ENCODE data around the gene TLL2.

TLL2 gene

DNA sequence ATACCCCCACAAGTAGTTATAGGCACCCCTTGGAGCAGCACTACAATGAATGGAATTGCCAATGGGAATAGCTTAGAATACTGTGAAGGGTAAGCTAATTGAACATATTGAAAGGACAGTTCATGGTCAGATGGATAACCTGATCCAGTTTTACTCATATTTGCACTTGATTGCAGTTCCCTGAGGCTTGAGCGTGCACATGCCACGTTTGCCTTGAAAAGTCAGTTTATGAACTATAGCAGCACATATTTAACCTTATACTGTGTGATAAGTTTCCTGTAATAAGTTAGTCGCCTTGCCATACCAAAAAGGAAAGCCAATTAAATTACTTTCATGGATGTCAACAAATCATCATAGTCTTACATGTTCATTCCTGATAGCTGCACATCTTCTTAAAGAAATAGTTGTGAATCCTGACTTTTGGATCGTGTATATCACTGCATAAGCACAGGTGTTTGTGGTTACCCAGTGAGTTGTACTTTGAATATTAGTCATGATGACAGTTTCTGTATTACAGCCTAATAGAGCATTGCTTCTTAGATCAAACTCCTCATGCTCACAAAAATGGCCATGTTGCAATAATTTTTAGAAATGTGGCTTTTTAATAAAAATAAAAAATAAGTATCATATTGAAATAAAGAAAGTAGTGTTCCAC, 187.9 kb downstream of the TLL2 start:
- H3K27me3 ChIP-seq (ENCODE audit: control insufficient read depth, insufficient read depth, low read length): peaks cover 18% of the 10 kb centered on the region
- no peak overlapping the region for H3K4me3 ChIP-seq (ENCODE audit: low read length)
- no peak overlapping the region for H3K9ac ChIP-seq (ENCODE audit: low read depth, low read length)
- H3K4me2 ChIP-seq (ENCODE audit: low read length): no peak overlapping the region
- no peaks in the 10 kb centered on the region for H3K4me1 ChIP-seq (ENCODE audit: control insufficient read depth, insufficient read depth, low read length)
- H3K36me3 ChIP-seq (ENCODE audit: insufficient read depth, low read length): no peaks in the 10 kb centered on the region
- no peaks in the 10 kb centered on the region for H3K9me3 ChIP-seq (replicated peaks; ENCODE audit: low read length)

DNA sequence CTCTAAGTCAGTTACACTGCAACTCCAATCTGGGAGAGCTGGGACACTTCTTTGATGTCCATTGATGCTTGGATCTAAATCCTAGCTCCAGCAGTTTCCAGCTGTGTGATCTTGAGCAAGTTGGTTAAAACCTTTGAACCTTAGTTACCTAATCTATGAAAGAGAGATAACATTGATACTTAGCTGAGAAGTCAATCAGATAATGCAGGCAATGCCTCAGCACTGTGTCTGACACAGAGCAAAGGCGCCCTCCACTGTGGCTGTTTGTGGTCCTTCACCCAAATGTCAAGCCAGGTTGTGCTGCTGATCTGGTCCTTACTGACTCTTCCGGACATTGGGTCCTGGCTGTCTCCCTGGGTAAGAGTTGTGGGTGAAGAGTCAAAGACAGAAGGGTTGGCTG, 189.3 kb downstream of the TLL2 start:
- H3K4me3 ChIP-seq (ENCODE audit: low read length): no peak overlapping the region
- no peaks in the 10 kb centered on the region for H3K4me1 ChIP-seq (ENCODE audit: control insufficient read depth, insufficient read depth, low read length)
- no peak overlapping the region for H3K9ac ChIP-seq (ENCODE audit: low read depth, low read length)
- no peaks in the 10 kb centered on the region for H3K36me3 ChIP-seq (ENCODE audit: insufficient read depth, low read length)
- H3K4me2 ChIP-seq (ENCODE audit: low read length): no peak overlapping the region
- H3K9me3 ChIP-seq (replicated peaks; ENCODE audit: low read length): no peaks in the 10 kb centered on the region
- peaks cover 18% of the 10 kb centered on the region for H3K27me3 ChIP-seq (ENCODE audit: control insufficient read depth, insufficient read depth, low read length)

DNA sequence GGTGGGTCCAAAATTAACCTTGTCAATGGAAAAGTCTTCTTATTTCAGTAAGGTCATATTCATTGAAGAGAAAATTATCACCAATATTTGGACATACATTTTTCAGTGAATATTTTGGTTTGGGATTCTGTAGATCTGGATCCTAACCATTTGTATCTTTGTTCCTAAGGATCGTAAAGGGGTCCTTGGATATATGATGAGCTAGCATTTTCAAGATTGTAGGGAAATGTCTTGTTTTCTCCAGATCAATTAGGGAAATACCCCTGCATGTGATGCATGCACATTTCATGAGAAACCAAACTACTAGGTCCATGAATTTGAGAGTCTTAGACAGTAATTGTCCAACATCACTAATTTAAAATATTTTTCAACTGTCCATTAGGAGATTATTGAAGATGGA, 191.5 kb downstream of the TLL2 start:
- Histone ChIP-seq H3K9me3 (replicated peaks; ENCODE audit: low read length) (no peaks in the 10 kb centered on the region), H3K27me3 (ENCODE audit: control insufficient read depth, insufficient read depth, low read length) (peaks cover 16% of the 10 kb centered on the region), H3K4me2 (ENCODE audit: low read length) (no peak overlapping the region), H3K9ac (ENCODE audit: low read depth, low read length) (no peak overlapping the region), H3K4me3 (ENCODE audit: low read length) (no peak overlapping the region), H3K36me3 (ENCODE audit: insufficient read depth, low read length) (no peaks in the 10 kb centered on the region), H3K4me1 (ENCODE audit: control insufficient read depth, insufficient read depth, low read length) (no peaks in the 10 kb centered on the region)

DNA sequence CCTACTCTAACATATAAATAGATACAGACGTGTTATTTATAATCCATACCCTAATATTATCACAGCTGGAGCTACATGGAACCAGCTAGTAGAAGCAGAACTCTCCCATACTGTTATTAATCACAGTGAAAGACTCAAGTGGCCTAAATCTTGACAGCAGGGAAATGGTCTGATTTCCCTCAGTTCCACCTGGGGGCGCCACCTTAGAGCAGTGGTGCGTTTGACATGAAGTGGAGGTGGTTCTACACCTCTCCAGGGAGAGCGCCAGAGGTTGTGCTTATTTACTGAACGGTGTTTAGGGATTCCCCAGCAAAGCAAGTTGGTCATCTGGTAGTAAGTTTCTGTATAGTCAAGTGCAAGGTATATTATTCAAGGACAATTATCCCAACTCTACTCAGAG, 191.9 kb downstream of the TLL2 start:
- Histone ChIP-seq H3K9ac (ENCODE audit: low read depth, low read length) (no peak overlapping the region), H3K4me3 (ENCODE audit: low read length) (no peak overlapping the region), H3K4me2 (ENCODE audit: low read length) (no peak overlapping the region), H3K36me3 (ENCODE audit: insufficient read depth, low read length) (no peaks in the 10 kb centered on the region), H3K27me3 (ENCODE audit: control insufficient read depth, insufficient read depth, low read length) (peaks cover 14% of the 10 kb centered on the region), H3K4me1 (ENCODE audit: control insufficient read depth, insufficient read depth, low read length) (no peaks in the 10 kb centered on the region), H3K9me3 (replicated peaks; ENCODE audit: low read length) (no peaks in the 10 kb centered on the region)

- no peaks in the 10 kb centered on the region for H3K4me1 ChIP-seq (ENCODE audit: control insufficient read depth, insufficient read depth, low read length)
- H3K27me3 ChIP-seq (ENCODE audit: control insufficient read depth, insufficient read depth, low read length): peaks cover 7% of the 10 kb centered on the region
- no peak overlapping the region for H3K9ac ChIP-seq (ENCODE audit: low read depth, low read length)
- no peaks in the 10 kb centered on the region for H3K36me3 ChIP-seq (ENCODE audit: insufficient read depth, low read length)
- no peak overlapping the region for H3K4me2 ChIP-seq (ENCODE audit: low read length)
- H3K9me3 ChIP-seq (replicated peaks; ENCODE audit: low read length): no peaks in the 10 kb centered on the region
- no peak overlapping the region for H3K4me3 ChIP-seq (ENCODE audit: low read length)
Measured at GRCh38 chr10:96319754-96320474, 193.8 kb downstream of the TLL2 start.

GRCh38 chr10:96317067-96317833, 196.5 kb downstream of the TLL2 start:
- Histone ChIP-seq H3K27me3 (ENCODE audit: control insufficient read depth, insufficient read depth, low read length) (no peaks in the 10 kb centered on the region), H3K9me3 (replicated peaks; ENCODE audit: low read length) (no peaks in the 10 kb centered on the region), H3K4me1 (ENCODE audit: control insufficient read depth, insufficient read depth, low read length) (no peaks in the 10 kb centered on the region), H3K4me2 (ENCODE audit: low read length) (no peak overlapping the region), H3K36me3 (ENCODE audit: insufficient read depth, low read length) (no peaks in the 10 kb centered on the region), H3K9ac (ENCODE audit: low read depth, low read length) (no peak overlapping the region), H3K4me3 (ENCODE audit: low read length) (no peak overlapping the region)

All from skeletal muscle satellite cell (primary cell).